Kidney glomerular epithelial cell (primary cell): ENCODE data around the gene DDI2.
"Not testable (repeated sequence)": the region's sequence is repeated elsewhere in the genome, so short reads cannot be mapped to it uniquely, and the experiment has no call there.

Experiments
- DNase-seq: peaks from one replicate; lab custom pipeline; 2025; lab: John Stamatoyannopoulos, UW

The DDI2 gene

GRCh38 chr1:15678578-15678977, 61.3 kb downstream of the DDI2 start:
- peak; percentile 88 for DNase-seq

GRCh38 chr1:15680131-15680530, 62.9 kb downstream of the DDI2 start:
- peak; percentile 66 for DNase-seq

GRCh38 chr1:15680561-15681348, 63.5 kb downstream of the DDI2 start:
- peak; percentile 84 for DNase-seq

GRCh38 chr1:15681349-15682292, 64.4 kb downstream of the DDI2 start:
- DNase-seq: no peak

- no peak for DNase-seq
These were observed 65.7 kb downstream of the DDI2 start for GRCh38 chr1:15682936-15683341.

- DNase-seq: no peak
These were observed 66.2 kb downstream of the DDI2 start for GRCh38 chr1:15683345-15684039.

GRCh38 chr1:15684042-15684461, 66.8 kb downstream of the DDI2 start, which contains the start of gene PLEKHM2:
TSS of gene PLEKHM2 (plus strand) at chr1:15684320. CDS start at chr1:15684559, 239 bp downstream.
- DNase-seq: peak; percentile 5

- no peak for DNase-seq
These were observed 67.4 kb downstream of the DDI2 start for GRCh38 chr1:15684468-15685291.

- no peak for DNase-seq
These were observed 68.6 kb downstream of the DDI2 start for GRCh38 chr1:15685820-15686219.

GRCh38 chr1:15687446-15687845, 70.2 kb downstream of the DDI2 start:
- no peak for DNase-seq

GRCh38 chr1:15690317-15690716, 73.1 kb downstream of the DDI2 start:
- no peak for DNase-seq

GRCh38 chr1:15691434-15692032, 74.3 kb downstream of the DDI2 start:
- no peak for DNase-seq

GRCh38 chr1:15692121-15692682, 74.9 kb downstream of the DDI2 start:
- DNase-seq: no peak

GRCh38 chr1:15693371-15693770, 76.1 kb downstream of the DDI2 start:
- DNase-seq: no peak

GRCh38 chr1:15696956-15697521, 79.8 kb downstream of the DDI2 start:
- DNase-seq: no peak

- DNase-seq: no peak
These were observed 80.9 kb downstream of the DDI2 start for GRCh38 chr1:15698201-15698600.

- not testable (repeated sequence) for DNase-seq
These were observed 82.1 kb downstream of the DDI2 start for GRCh38 chr1:15699321-15699720.

GRCh38 chr1:15700508-15700907, 83.2 kb downstream of the DDI2 start:
- no peak for DNase-seq

GRCh38 chr1:15701784-15702183, 84.5 kb downstream of the DDI2 start:
- no peak for DNase-seq
